Stimulated activated CD4-positive, alpha-beta T cell treated with anti-CD3 and anti-CD28 coated beads, Interleukin-12 subunit alpha, Interleukin-12 subunit beta, amount 100 ng/mL, for 48 hours (primary cell): Measurements from ENCODE around the gene SUB1.
"Not testable (repeated sequence)": the region's sequence is repeated elsewhere in the genome, so short reads cannot be mapped to it uniquely, and the experiment has no call there.

Experiments used
- DNase-seq, 3 donors: peaks; one replicate each; pipeline ENCODE4 v3.0.0-alpha.2; 2020; ENCODE audit warnings: low read depth in 2 of 3, low spot score in 1 of 3

The SUB1 gene

GRCh38 chr5:32563614-32564013 lies 21.7 kb upstream of the SUB1 start:
- no peak for DNase-seq

- no peak for DNase-seq
Observed at GRCh38 chr5:32565145-32565544, 20.2 kb upstream of the SUB1 start.

- no peak for DNase-seq
Observed at GRCh38 chr5:32566319-32567111, 18.8 kb upstream of the SUB1 start.

GRCh38 chr5:32571128-32571527 lies 14.2 kb upstream of the SUB1 start:
- DNase-seq = no peak

- no peak for DNase-seq
Observed at GRCh38 chr5:32572778-32573480, 12.4 kb upstream of the SUB1 start.

- DNase-seq = not testable (repeated sequence)
Observed at GRCh38 chr5:32573481-32573854, 11.9 kb upstream of the SUB1 start.

- DNase-seq = no peak
Observed at GRCh38 chr5:32574540-32575175, 10.7 kb upstream of the SUB1 start.

GRCh38 chr5:32578363-32578762 lies 7.0 kb upstream of the SUB1 start:
- no peak for DNase-seq

- DNase-seq = no peak
Observed at GRCh38 chr5:32578764-32579163, 6.6 kb upstream of the SUB1 start.

- DNase-seq = no peak
Observed at GRCh38 chr5:32581010-32581785, 4.2 kb upstream of the SUB1 start.

GRCh38 chr5:32583582-32584232 lies 1.6 kb upstream of the SUB1 start:
- DNase-seq = peak in 1 of 3 donors; percentile 25

- DNase-seq = no peak
Observed at GRCh38 chr5:32584646-32585045, 711 bp upstream of the SUB1 start.

GRCh38 chr5:32585122-32585445 lies 273 bp upstream of the SUB1 start:
- DNase-seq = peak in 1 of 3 donors; percentile 9

GRCh38 chr5:32586276-32586599 lies 881 bp downstream of the SUB1 start:
- peak in 2 of 3 donors; percentile 15 to 27 for DNase-seq

- no peak for DNase-seq
Observed at GRCh38 chr5:32587067-32587551, 1.8 kb downstream of the SUB1 start.

GRCh38 chr5:32589416-32589815 lies 4.1 kb downstream of the SUB1 start:
- DNase-seq = no peak

GRCh38 chr5:32589942-32590869 lies 4.8 kb downstream of the SUB1 start:
- peak in 1 of 3 donors; percentile 80 for DNase-seq

GRCh38 chr5:32595118-32595517 lies 9.8 kb downstream of the SUB1 start:
- no peak for DNase-seq

- no peak for DNase-seq
Observed at GRCh38 chr5:32597041-32597629, 11.8 kb downstream of the SUB1 start.
